HG03103 (cell line): ENCODE results near the gene GSTP1.
"Not testable (repeated sequence)": the region's sequence is repeated elsewhere in the genome, so short reads cannot be mapped to it uniquely, and the experiment has no call there.

Source experiments
- ATAC-seq: cut with Tn5 transposase; IDR thresholded peaks from one replicate; pipeline ENCODE4 v1.9.1; 2021; ENCODE audit warnings: low read depth; ENCODE audit not compliant: unreplicated experiment

Gene GSTP1

GRCh38 chr11:67562963-67563704 lies 20.5 kb upstream of the GSTP1 start:
- no peak for ATAC-seq

- not testable (repeated sequence) for ATAC-seq
These were observed 19.9 kb upstream of the GSTP1 start for GRCh38 chr11:67563705-67564114.

- no peak for ATAC-seq
These were observed 19.4 kb upstream of the GSTP1 start for GRCh38 chr11:67564230-67564629.

GRCh38 chr11:67571443-67571842 lies 12.2 kb upstream of the GSTP1 start:
- ATAC-seq: no peak

GRCh38 chr11:67572305-67572704 lies 11.3 kb upstream of the GSTP1 start:
- ATAC-seq: no peak

- no peak for ATAC-seq
These were observed 10.7 kb upstream of the GSTP1 start for GRCh38 chr11:67572747-67573419.

GRCh38 chr11:67574938-67575337 lies 8.7 kb upstream of the GSTP1 start:
- ATAC-seq: no peak

- ATAC-seq: no peak
These were observed 6.7 kb upstream of the GSTP1 start for GRCh38 chr11:67576735-67577475.

GRCh38 chr11:67577951-67578350 lies 5.7 kb upstream of the GSTP1 start:
- no peak for ATAC-seq

- no peak for ATAC-seq
These were observed 2.1 kb upstream of the GSTP1 start for GRCh38 chr11:67581469-67581868.

- ATAC-seq: no peak
These were observed 1.6 kb upstream of the GSTP1 start for GRCh38 chr11:67582011-67582410.

GRCh38 chr11:67584205-67584880 lies 731 bp downstream of the GSTP1 start:
- no peak for ATAC-seq

- no peak for ATAC-seq
These were observed 1.6 kb downstream of the GSTP1 start for GRCh38 chr11:67584881-67585873.

GRCh38 chr11:67585911-67586310 lies 2.3 kb downstream of the GSTP1 start:
- no peak for ATAC-seq

- ATAC-seq: no peak
These were observed 3.1 kb downstream of the GSTP1 start for GRCh38 chr11:67586568-67587250.

- no peak for ATAC-seq
These were observed 4.5 kb downstream of the GSTP1 start for GRCh38 chr11:67588136-67588503.

- not testable (repeated sequence) for ATAC-seq
These were observed 5.3 kb downstream of the GSTP1 start for GRCh38 chr11:67588899-67589415.

GRCh38 chr11:67592880-67593564 lies 9.4 kb downstream of the GSTP1 start:
- no peak for ATAC-seq

- ATAC-seq: no peak
These were observed 9.9 kb downstream of the GSTP1 start for GRCh38 chr11:67593565-67593905.
